GM18502 (cell line): ENCODE results near the gene CLDN19.

Experiments used
- ATAC-seq: cut with Tn5 transposase; IDR thresholded peaks from one replicate; pipeline ENCODE4 v1.9.1; 2021; ENCODE audit warnings: mild to moderate bottlenecking; ENCODE audit not compliant: unreplicated experiment, poor library complexity

Gene CLDN19, protein sequence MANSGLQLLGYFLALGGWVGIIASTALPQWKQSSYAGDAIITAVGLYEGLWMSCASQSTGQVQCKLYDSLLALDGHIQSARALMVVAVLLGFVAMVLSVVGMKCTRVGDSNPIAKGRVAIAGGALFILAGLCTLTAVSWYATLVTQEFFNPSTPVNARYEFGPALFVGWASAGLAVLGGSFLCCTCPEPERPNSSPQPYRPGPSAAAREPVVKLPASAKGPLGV

GRCh38 chr1:42739753-42740700 is at the start of gene CLDN19:
TSS of gene CLDN19 (minus strand) at chr1:42740236. CDS start at chr1:42740063, 173 bp downstream.
- ATAC-seq: no peak

GRCh38 chr1:42788021-42788420 is 48.0 kb upstream of the CLDN19 start:
- no peak for ATAC-seq

DNA sequence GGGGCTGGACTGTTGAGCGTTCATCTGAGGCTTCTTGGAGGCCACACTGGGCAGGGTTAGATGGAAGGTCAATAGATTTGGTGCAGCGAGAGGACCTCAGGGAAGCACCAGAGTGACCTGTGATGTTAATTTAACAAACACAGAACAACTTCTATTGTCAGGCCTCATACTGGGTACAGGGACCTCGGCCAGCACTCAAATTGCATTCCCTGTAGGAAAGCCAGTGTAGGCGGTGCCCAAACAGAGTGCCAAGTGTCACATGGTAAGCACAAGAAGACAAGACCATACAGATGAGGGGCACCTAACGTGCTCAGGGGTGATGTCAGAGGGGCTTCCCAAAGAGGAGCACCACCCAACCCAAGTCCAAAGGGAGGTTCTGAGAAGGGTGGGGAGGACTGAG is 46.1 kb upstream of the CLDN19 start:
- ATAC-seq: no peak

GRCh38 chr1:42784946-42785693 is 45.1 kb upstream of the CLDN19 start, which contains the start of gene TMEM269:
TSS of gene TMEM269 (plus strand) at chr1:42784991. CDS start at chr1:42789894, 4,903 bp downstream.
- no peak for ATAC-seq

- ATAC-seq: no peak
These were observed 44.5 kb upstream of the CLDN19 start for GRCh38 chr1:42784547-42784945.

- no peak for ATAC-seq
These were observed 43.1 kb upstream of the CLDN19 start for GRCh38 chr1:42783092-42783491.

- ATAC-seq: no peak
These were observed 40.1 kb upstream of the CLDN19 start for GRCh38 chr1:42780176-42780575.

DNA sequence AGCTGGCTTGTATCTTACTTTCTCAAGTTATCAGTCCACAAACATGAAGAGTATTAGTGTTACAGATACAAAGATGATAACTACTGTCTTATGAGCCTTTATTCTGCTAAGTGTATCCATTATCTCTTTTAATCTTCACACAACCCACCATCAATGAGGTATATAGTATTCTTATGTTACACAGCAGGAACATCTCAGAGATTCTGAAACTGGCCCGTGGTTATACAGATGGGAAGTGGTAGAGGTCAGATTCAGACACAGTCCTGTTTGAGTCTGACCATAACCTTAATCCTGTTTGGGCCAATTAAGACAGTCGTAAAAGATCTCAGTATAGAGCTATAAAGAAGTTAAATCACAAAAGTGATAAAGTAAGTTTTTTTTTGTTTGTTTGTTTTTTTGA is 39.7 kb upstream of the CLDN19 start:
- ATAC-seq: no peak

DNA sequence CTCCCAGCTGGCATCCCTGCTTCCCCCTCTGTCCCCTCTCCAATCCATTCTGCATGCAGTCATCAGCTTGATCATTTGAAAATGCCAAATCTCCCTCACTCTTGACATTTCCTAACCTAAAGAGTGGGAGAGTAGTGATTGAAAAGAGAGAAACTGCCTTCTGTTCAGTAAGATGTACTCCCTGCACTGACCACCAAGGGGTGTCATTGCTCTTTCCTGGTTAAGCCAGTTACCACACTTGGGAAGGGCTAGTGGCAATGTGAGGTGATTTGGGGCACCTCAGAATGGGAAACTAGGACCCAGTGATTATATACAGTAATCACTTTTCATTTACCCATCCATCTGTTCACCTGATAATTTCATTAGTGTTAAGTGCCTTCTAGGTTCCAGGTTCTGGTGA is 37.8 kb upstream of the CLDN19 start:
- no peak for ATAC-seq

DNA sequence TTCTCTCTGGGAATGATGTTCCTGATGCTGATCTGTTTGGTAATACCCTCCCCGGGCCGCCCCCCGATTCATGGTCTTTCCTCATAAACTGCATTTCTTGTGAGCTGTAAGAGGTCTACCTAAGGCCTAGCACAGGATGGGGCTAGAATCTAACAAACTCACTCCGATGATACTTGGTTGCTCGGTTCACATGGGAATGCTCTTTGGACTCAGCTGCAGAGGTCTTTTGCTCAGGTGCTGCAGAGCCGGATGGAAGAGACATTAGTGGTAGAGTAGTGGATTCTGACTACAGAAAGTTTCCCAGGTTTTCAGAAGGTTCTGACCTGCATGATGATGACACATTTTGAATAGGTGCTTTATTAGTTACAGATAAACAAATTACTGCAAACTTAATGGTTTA is 36.5 kb upstream of the CLDN19 start:
- ATAC-seq: no peak

DNA sequence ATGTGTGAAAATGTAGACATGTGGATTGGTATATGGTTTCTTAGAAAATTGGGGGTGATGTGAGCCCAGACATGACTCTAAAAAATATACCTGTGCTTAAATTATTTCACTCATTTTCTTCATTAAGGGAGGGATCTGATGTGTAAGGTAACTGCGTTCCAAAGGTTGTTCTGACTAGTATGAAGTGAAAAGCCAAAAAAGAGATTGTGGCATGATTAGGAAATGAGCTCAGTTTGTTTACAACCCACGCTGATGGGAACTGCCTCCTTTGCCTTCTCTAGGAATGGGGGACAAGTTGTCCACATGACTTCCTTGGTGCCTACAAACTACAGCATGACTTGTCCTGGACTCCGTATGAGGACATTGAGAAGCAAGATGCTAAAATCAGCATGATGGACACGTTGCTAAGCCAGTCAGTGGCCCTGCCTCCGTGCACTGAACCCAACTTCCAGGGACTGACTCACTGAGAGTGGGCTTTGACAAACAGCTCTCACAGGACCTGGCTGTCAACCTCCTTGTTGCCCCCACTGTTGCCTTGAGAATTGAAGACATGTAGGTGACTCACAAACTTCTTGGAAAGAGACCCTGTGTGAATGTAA is 35.0 kb upstream of the CLDN19 start:
- ATAC-seq: no peak

- ATAC-seq: no peak
These were observed 33.4 kb upstream of the CLDN19 start for GRCh38 chr1:42773420-42773819.

DNA sequence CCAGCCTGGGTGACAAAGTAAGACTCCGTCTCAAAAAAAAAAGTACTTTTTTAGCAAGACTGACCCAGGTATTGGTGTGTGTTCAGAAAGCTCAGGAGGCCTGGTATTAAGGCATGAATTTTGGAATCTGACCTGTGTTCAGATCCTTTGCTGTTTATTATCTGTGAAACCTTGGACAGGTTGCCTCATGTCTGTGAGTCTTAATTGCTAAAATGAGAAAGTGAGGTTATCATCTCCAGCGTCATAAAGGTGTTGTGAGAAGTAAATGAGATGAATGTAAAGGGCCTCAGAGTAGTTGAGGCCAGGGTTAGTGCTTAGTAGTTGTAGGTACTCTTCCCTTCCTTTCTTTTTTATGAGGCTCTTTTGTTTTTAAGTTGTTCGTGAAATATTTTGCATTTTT is 29.8 kb upstream of the CLDN19 start:
- ATAC-seq: no peak

DNA sequence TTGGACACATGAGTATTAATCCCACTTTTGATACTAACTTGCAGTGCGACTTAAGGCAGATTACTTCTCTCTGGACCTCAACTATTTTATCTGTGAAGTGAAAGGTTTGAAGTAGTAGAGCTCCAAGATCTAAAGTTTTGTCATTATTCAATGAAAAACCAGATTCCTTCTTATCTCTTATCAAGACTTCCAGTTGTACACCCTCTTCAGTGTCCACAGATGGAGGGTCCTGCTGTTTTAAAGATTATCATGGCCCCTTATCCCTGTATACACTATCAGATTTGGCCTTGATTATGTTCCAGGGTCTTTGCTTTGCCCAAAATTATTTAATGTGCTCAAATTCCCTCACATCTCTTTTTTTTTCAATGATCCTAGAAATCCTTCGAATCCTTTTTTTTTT is 28.1 kb upstream of the CLDN19 start:
- no peak for ATAC-seq

DNA sequence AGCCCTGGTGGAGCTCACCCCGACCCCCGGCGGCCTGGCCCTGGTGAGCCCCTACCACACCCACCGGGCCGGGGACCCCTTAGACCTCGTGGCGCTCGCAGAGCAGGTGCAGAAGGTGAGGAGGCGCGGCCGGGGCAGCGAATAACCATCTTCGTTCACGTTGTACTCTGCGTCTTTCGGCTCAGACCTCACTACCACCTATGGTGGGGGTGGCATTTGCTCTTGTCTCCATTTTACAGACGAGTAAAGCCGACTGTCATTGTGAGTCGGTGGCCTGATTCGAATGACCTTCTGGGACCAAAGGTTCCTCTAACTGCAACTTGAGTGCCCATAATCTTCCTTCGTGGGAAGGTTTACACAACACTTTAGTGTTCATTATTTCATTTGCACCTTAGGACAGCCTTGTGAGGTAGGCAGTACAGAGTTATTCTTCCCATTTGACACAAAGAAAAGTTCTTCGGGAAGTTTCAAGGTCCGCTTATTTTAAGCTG is 27.5 kb upstream of the CLDN19 start:
- ATAC-seq: peak; percentile 30

DNA sequence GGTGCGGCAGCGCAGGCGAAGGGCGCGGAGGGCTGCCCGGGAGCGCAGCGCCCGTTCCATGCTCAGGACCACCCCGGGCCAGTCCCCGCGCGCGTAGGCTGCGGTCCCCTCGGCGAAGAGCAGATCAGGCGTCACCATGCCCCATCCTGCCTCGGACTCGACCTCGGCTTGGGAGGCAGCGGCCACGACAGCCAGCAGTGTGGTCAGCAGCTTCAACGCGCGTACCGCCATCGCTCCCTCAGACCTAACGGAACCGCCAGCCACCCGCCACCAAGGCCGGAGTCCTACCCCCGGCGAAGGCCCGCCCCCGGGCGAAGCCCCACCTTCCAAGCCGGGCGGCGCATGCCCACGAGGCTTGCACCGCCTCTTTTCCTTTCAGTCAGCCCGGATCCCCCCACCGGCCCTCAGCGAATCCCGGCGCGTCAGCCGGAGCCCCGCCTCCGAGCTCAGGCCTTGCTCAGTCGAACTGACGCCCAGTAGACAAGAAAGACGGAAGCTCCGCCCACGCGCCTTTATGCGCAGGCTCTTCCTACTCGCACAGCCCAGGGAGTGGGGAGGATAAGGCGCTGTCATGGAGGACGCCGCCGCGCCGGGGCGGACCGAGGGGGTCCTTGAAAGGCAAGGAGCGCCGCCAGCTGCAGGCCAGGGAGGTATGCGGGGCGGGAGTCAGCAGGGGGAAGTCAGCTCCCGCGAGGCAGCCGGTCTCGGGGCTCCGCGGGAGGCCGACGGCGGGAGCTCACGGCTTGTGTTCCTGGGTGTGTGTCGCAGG is 26.9 kb upstream of the CLDN19 start, which contains the start of the genes C1orf50 and P3H1:
TSS of gene C1orf50 (plus strand) at position 509 of the 769 bp plus-strand sequence. CDS start at position 572, 63 bp downstream.
TSS of gene P3H1 (minus strand) at position 288 of the 769 bp plus-strand sequence. CDS start at position 231, 57 bp downstream.
- peak; percentile 92 for ATAC-seq

GRCh38 chr1:42765832-42766740 is 26.1 kb upstream of the CLDN19 start:
- ATAC-seq: peak; percentile 22

DNA sequence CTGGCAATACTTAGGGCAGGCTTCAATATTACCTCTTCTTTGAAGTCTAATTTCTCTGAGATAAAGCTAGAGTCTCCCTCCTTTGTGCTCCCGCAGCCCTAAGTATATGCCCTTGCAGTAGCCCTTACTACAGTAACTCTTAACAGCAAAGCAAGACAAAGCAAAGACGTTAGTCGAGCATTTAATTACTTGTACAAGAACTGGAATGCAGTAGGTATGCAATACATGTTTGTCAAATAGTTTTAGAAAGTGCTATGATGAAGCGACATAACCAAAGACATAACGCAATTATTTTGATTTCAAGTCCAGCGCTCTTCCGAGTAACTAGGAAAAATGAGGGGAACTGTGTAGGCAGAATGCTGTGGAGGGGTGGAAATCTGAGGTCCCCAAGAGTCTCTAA is 25.2 kb upstream of the CLDN19 start:
- no peak for ATAC-seq
